ENCODE measurements around the gene VCL. TPM values are rescaled to one million over a fixed set of nuclear protein-coding genes. Genes with fewer than 3 reads are reported as not detected.

VCL gene
- total RNA-seq, 2 experiments from 2014 or later = 18.5 to 19.7 TPM

DNA sequence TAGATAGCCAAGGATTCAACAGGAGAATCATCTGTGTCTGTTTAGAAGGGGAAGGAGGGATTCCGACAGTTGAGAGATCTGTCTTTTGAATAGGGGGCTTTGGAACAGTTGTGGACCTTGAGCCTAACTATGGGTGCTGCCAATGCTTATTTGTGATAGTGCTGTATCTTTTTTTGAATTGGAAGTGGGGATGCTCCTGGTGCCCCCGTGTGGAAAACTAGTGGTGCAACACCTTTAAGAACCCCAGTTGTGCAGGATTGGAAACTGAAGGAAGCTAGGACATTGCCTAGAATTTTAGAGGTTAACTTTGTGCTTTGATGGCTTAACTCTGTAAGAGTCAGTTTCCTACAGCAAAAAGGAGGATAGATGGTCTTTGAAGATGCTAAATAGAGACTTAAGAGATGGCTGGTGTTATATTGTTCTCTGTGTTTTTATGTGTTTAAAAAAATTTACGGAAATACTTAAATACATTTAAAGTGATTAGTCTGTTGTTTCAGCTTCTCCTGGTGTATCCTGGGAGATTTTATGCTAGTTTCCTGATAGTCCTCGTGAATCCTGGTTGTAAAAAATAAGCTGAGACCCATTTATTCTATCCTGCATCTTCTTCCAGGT is 83.4 kb downstream of the VCL start:
- no peak overlapping the region for H3K27ac Mint-ChIP-seq
- TF ChIP-seq, protein P1, sequence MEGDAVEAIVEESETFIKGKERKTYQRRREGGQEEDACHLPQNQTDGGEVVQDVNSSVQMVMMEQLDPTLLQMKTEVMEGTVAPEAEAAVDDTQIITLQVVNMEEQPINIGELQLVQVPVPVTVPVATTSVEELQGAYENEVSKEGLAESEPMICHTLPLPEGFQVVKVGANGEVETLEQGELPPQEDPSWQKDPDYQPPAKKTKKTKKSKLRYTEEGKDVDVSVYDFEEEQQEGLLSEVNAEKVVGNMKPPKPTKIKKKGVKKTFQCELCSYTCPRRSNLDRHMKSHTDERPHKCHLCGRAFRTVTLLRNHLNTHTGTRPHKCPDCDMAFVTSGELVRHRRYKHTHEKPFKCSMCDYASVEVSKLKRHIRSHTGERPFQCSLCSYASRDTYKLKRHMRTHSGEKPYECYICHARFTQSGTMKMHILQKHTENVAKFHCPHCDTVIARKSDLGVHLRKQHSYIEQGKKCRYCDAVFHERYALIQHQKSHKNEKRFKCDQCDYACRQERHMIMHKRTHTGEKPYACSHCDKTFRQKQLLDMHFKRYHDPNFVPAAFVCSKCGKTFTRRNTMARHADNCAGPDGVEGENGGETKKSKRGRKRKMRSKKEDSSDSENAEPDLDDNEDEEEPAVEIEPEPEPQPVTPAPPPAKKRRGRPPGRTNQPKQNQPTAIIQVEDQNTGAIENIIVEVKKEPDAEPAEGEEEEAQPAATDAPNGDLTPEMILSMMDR (IDR thresholded peaks at IDR 0.05) = peak; percentile 82
- H3K27ac ChIP-seq (ENCODE audit: low read depth in 1 of 2, low read length in 2 of 2) = no peak overlapping the region
- H3K9me3 Mint-ChIP-seq = no peaks in the 10 kb centered on the region
- H3K4me3 ChIP-seq (ENCODE audit: low read length) = no peak overlapping the region
- H3K4me1 ChIP-seq (ENCODE audit: insufficient read depth, low read length) = no peaks in the 10 kb centered on the region
- ATAC-seq (ENCODE audit: poor library complexity) (peak; percentile 84), DNase-seq (peak in 13 of 14 experiments; percentile 6 to 71 (median 20))
- POLR2A ChIA-PET = interaction anchor here (1.0 to 2.6 kb wide), 2 partner anchors 195 to 202 kb away, joined by 3 to 12 read pairs; no protein-coding TSS in a partner anchor
- no peaks in the 10 kb centered on the region for H3K9me3 ChIP-seq (ENCODE audit: control insufficient read depth in 1 of 2, insufficient read depth in 1 of 2, low read length in 2 of 2)
- CTCF ChIA-PET = interaction anchor here (0.7 to 5.6 kb wide), 10 partner anchors 10 to 313 kb away, joined by 3 to 18 read pairs (median 3); no protein-coding TSS in a partner anchor
- H3K4me3 Mint-ChIP-seq = no peak overlapping the region
- peaks cover 35% of the 10 kb centered on the region for H3K36me3 ChIP-seq (ENCODE audit: insufficient read depth, low read length)
- peaks cover 15% of the 10 kb centered on the region for H3K4me1 Mint-ChIP-seq (ENCODE audit: low read depth)
- H3K27me3 Mint-ChIP-seq = no peaks in the 10 kb centered on the region
- no peaks in the 10 kb centered on the region for H3K27me3 ChIP-seq (ENCODE audit: control insufficient read depth in 1 of 2, insufficient read depth in 2 of 2, low read length in 2 of 2)
- H3K36me3 Mint-ChIP-seq (ENCODE audit: low read depth) = peaks cover 61% of the 10 kb centered on the region
- intact Hi-C loops (cut with DNase I, micrococcal nuclease) = loop anchor here (1.0 to 2.0 kb wide), 2 partner anchors 140 to 195 kb away; no protein-coding TSS in a partner anchor

DNA sequence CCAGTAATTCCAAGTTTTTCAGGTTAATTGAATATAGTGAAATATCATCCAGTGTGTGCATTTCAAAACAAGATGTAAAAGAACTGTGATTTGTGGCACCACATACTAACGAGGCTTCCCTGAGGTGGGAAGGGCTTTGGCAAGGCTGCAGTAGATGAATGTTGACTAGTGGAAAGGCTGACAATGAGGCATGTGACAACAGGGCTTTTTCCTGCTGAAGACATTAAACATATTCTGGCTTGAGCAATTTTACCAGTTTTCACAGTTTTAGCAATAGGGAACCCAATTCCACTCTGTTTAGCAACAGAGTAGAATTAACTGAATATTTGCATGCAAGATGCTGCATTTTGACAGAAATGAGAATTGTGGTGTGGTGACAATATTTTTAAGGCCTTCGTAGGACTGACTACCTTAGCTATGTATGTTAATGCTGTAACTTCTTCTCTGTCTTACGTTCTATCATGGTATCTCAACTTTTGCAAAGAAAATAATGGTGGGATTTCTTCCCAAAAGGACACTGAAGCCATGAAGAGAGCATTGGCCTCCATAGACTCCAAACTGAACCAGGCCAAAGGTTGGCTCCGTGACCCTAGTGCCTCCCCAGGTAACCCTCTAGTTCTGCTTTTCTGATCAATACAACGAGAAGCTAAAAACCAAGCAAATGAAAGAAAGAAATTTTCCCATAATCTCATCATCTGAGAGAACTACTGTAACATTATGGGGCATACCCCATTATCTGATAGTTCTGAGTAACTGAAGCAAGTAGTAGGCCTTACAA is 84.2 kb downstream of the VCL start:
- Mint-ChIP-seq H3K4me1 (ENCODE audit: low read depth) (peaks cover 15% of the 10 kb centered on the region), H3K4me3 (no peak overlapping the region), H3K27ac (no peak overlapping the region), H3K27me3 (no peaks in the 10 kb centered on the region), H3K36me3 (ENCODE audit: low read depth) (peaks cover 62% of the 10 kb centered on the region), H3K9me3 (no peaks in the 10 kb centered on the region)
- ATAC-seq (ENCODE audit: poor library complexity) (no peak), DNase-seq (no peak)
- Histone ChIP-seq H3K27me3 (ENCODE audit: control insufficient read depth in 1 of 2, insufficient read depth in 2 of 2, low read length in 2 of 2) (no peaks in the 10 kb centered on the region), H3K4me1 (ENCODE audit: insufficient read depth, low read length) (no peaks in the 10 kb centered on the region), H3K36me3 (ENCODE audit: insufficient read depth, low read length) (peaks cover 33% of the 10 kb centered on the region), H3K4me3 (ENCODE audit: low read length) (no peak overlapping the region), H3K27ac (ENCODE audit: low read depth in 1 of 2, low read length in 2 of 2) (no peak overlapping the region), H3K9me3 (ENCODE audit: control insufficient read depth in 1 of 2, insufficient read depth in 1 of 2, low read length in 2 of 2) (no peaks in the 10 kb centered on the region)
- CTCF ChIA-PET = interaction anchor here (0.7 to 5.6 kb wide), 7 partner anchors 9 to 202 kb away, joined by 3 to 18 read pairs (median 5); no protein-coding TSS in a partner anchor
- TF ChIP-seq, protein P1 (IDR thresholded peaks at IDR 0.05) = no peak
- POLR2A ChIA-PET = interaction anchor here (1.0 to 2.6 kb wide), 2 partner anchors 196 to 202 kb away, joined by 3 to 12 read pairs; no protein-coding TSS in a partner anchor
- intact Hi-C loops (cut with DNase I, micrococcal nuclease) = loop anchor here (1.0 to 2.0 kb wide), 2 partner anchors 141 to 196 kb away; no protein-coding TSS in a partner anchor

DNA sequence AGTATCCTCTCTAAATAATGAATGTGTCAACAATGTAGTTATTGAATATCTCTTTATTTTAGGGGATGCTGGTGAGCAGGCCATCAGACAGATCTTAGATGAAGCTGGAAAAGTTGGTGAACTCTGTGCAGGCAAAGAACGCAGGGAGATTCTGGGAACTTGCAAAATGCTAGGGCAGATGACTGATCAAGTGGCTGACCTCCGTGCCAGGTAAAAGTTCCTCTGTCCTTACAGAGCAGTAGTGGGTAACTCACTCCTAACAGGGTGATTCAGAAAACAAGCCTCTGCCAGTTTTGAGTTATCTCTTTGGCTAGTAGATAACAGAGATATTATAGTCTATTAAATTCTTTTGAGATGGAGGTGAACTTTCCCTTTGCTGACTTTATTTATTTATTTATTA is 85.4 kb downstream of the VCL start:
- no peaks in the 10 kb centered on the region for H3K9me3 ChIP-seq (ENCODE audit: control insufficient read depth in 1 of 2, insufficient read depth in 1 of 2, low read length in 2 of 2)
- Mint-ChIP-seq H3K27ac (no peak overlapping the region), H3K4me3 (no peak overlapping the region), H3K9me3 (no peaks in the 10 kb centered on the region), H3K36me3 (ENCODE audit: low read depth) (peaks cover 56% of the 10 kb centered on the region), H3K4me1 (ENCODE audit: low read depth) (peaks cover 12% of the 10 kb centered on the region), H3K27me3 (no peaks in the 10 kb centered on the region)
- H3K27me3 ChIP-seq (ENCODE audit: control insufficient read depth in 1 of 2, insufficient read depth in 2 of 2, low read length in 2 of 2) = no peaks in the 10 kb centered on the region
- TF ChIP-seq, protein P1 (IDR thresholded peaks at IDR 0.05) = no peak
- ATAC-seq (ENCODE audit: poor library complexity) (no peak), DNase-seq (no peak)
- intact Hi-C loops (cut with DNase I, micrococcal nuclease) = no loop called here
- no peak overlapping the region for H3K4me3 ChIP-seq (ENCODE audit: low read length)
- no peaks in the 10 kb centered on the region for H3K4me1 ChIP-seq (ENCODE audit: insufficient read depth, low read length)
- H3K36me3 ChIP-seq (ENCODE audit: insufficient read depth, low read length) = peaks cover 38% of the 10 kb centered on the region
- H3K27ac ChIP-seq (ENCODE audit: low read depth in 1 of 2, low read length in 2 of 2) = no peak overlapping the region
- ChIA-PET CTCF (interaction anchor here (5.6 kb wide), 1 partner anchor 197 kb away, joined by 18 read pairs; no protein-coding TSS in a partner anchor), POLR2A (interaction anchor here (2.6 kb wide), 1 partner anchor 197 kb away, joined by 12 read pairs; no protein-coding TSS in a partner anchor)

All from CD4-positive, alpha-beta T cell (primary cell).